SK-N-SH (cell line): Measurements from ENCODE around the gene ZBTB46.
"Not testable (repeated sequence)": the region's sequence is repeated elsewhere in the genome, so short reads cannot be mapped to it uniquely, and the experiment has no call there.

Source experiments
- CTCF ChIP-seq: fragments of 200-600 bp; sonication (generic); IDR thresholded peaks from 2 replicates; pipeline ENCODE4 v1.6.1; 2017; ENCODE audit warnings: antibody characterized with exemption, mild to moderate bottlenecking, moderate library complexity
- JUND ChIP-seq: IDR thresholded peaks from 2 replicates; pipeline ENCODE4 v1.4.0; 2012
- TAF1 ChIP-seq: IDR thresholded peaks from 2 replicates; pipeline ENCODE4 v1.6.1; 2012; ENCODE audit warnings: low read depth, mild to moderate bottlenecking, low read length, moderate library complexity, borderline replicate concordance
- TEAD4 ChIP-seq: IDR thresholded peaks from 2 replicates; pipeline ENCODE4 v1.4.0; 2012; ENCODE audit warnings: mild to moderate bottlenecking, borderline replicate concordance; ENCODE audit not compliant: insufficient read depth
- YY1 ChIP-seq: IDR thresholded peaks from 2 replicates; pipeline ENCODE4 v1.4.0; 2012; ENCODE audit warnings: low read depth, mild to moderate bottlenecking
- TF ChIP-seq, protein P1 (sequence below): fragments of 150-350 bp; IDR thresholded peaks from 2 replicates; pipeline ENCODE4 v1.6.1; 2017; ENCODE audit warnings: antibody characterized with exemption, low read length, low read depth, borderline replicate concordance

DNA sequence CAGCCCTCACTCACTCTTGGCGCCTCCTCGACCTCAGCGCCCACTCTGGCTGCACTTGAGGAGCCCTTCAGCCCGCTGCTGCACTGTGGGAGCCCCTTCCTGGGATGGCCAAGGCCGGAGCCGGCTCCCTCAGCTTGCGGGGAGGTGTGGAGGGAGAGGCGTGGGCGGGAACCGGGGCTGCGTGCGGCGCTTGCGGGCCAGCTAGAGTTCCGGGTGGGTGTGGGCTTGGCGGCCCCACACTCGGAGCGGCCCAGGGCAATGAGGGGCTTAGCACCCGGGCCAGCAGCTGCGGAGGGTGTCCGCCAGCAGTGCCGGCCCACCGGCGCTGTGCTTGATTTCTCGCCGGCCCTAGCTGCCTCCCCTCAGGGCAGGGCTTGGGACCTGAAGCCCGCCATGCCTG lies 30.7 kb downstream of the ZBTB46 start:
- not testable (repeated sequence) for TF ChIP-seq YY1, CTCF, JUND, TAF1, TEAD4
- TF ChIP-seq, protein P1, sequence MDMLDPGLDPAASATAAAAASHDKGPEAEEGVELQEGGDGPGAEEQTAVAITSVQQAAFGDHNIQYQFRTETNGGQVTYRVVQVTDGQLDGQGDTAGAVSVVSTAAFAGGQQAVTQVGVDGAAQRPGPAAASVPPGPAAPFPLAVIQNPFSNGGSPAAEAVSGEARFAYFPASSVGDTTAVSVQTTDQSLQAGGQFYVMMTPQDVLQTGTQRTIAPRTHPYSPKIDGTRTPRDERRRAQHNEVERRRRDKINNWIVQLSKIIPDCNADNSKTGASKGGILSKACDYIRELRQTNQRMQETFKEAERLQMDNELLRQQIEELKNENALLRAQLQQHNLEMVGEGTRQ = not testable (repeated sequence)
